Skeletal muscle satellite cell (primary cell): ENCODE measurements around the gene SNRPA1.

Experiments used
- H3K27me3 ChIP-seq: 2 replicates; pipeline ENCODE4 v1.7.0; 2013; ENCODE audit warnings: low read length; ENCODE audit not compliant: control insufficient read depth, insufficient read depth
- H3K36me3 ChIP-seq: 2 replicates; pipeline ENCODE4 v1.7.0; 2013; ENCODE audit warnings: mild to moderate bottlenecking, control low read depth, low read length; ENCODE audit not compliant: insufficient read depth
- H3K4me1 ChIP-seq: 2 replicates; pipeline ENCODE4 v1.7.0; 2013; ENCODE audit warnings: low read length; ENCODE audit not compliant: control insufficient read depth, insufficient read depth
- H3K4me2 ChIP-seq: 2 replicates; pipeline ENCODE4 v1.7.0; 2013; ENCODE audit warnings: mild to moderate bottlenecking, low read length
- H3K4me3 ChIP-seq: 2 replicates; pipeline ENCODE4 v1.7.0; 2013; ENCODE audit warnings: low read length
- H3K9ac ChIP-seq: 2 replicates; pipeline ENCODE4 v1.7.0; 2013; ENCODE audit warnings: mild to moderate bottlenecking, low read depth, low read length, moderate library complexity
- H3K9me3 ChIP-seq: replicated peaks from 2 replicates; pipeline ENCODE4 v1.7.0; 2013; ENCODE audit warnings: mild to moderate bottlenecking, control low read depth, low read length

The SNRPA1 gene

DNA sequence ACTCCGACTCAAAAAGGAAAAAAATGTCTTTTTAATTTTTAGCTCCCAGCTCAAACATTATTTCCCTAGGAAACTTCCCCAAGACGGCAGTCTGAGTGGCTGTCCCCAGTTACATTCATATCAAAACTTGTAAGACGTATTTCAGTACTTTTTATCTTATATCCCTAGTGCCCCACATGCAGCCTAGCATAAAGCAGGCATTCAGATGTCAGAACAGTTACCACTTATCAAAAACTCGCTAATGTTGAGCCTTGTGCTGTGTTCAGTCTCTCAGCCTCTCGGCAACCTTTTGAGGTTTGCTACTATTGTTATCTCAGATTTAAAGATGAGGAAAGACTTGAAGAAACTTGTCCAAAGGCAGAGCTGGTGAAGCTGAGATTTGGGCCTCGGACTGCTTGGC, 11.1 kb downstream of the SNRPA1 start:
- Histone ChIP-seq H3K36me3 (peaks cover 75% of the 10 kb centered on the region), H3K27me3 (no peaks in the 10 kb centered on the region), H3K9ac (no peak overlapping the region), H3K4me1 (no peaks in the 10 kb centered on the region), H3K4me3 (no peak overlapping the region), H3K4me2 (no peak overlapping the region), H3K9me3 (no peaks in the 10 kb centered on the region)

DNA sequence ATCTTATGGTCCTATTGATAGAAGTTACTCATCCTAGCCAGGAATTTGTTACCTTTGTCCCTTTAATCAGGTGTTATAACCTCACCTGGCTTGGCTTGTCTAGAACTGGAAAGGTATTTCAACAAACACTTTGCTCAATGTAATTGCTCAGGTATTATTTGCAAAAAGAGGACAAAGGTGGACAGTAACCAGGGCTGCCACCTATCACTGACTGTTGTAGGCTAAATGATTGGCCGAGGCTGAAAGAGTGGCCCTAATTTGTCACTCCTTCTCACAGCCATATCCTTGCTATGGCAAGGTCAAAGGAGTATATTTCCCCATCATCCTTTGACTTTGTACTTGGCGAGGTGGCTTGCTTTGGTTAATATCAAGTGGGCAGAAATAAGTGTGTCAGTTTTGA, 15.0 kb downstream of the SNRPA1 start:
- H3K9ac ChIP-seq: no peak overlapping the region
- H3K4me2 ChIP-seq: no peak overlapping the region
- peaks cover 11% of the 10 kb centered on the region for H3K4me1 ChIP-seq
- peaks cover 52% of the 10 kb centered on the region for H3K36me3 ChIP-seq
- H3K4me3 ChIP-seq: no peak overlapping the region
- no peaks in the 10 kb centered on the region for H3K9me3 ChIP-seq
- H3K27me3 ChIP-seq: no peaks in the 10 kb centered on the region

DNA sequence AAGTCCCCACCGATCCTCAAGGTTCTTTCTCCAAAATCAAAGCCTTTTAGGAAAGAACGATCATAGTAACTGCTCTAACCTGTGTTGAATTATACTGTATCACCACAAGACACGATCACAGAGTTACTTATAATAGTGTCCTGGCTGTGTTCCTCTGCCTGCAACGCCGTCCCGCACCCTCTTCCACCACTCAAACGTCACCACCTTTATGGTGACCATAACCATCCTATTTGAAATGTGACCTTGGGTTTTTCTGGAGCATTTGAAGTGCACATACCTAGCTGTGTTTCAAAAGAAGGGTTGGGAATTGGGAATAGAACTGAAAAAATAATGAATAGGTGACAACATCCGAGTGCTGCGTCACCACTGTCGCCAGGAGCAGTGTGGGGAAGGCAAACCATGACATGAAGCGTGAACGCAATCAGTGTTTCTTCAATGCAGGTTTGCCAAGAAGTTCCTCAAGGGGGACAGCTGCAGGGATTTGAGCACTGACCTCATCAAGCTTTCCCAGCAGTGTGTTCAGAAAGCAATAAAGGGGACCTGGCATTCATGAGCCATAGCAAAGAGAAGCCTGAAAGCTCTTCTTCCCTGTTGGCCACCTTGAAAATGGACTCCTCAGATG, 17.0 kb downstream of the SNRPA1 start:
- peak overlapping the region; percentile 83 for H3K4me3 ChIP-seq
- H3K27me3 ChIP-seq: no peaks in the 10 kb centered on the region
- no peaks in the 10 kb centered on the region for H3K9me3 ChIP-seq
- peaks cover 57% of the 10 kb centered on the region for H3K36me3 ChIP-seq
- peak overlapping the region; percentile 79 for H3K4me2 ChIP-seq
- H3K9ac ChIP-seq: peak overlapping the region; percentile 66
- H3K4me1 ChIP-seq: peaks cover 11% of the 10 kb centered on the region

- no peaks in the 10 kb centered on the region for H3K9me3 ChIP-seq
- peak within 1 kb of the TSS; percentile 92 for H3K9ac ChIP-seq
- peak within 1 kb of the TSS; percentile 79 for H3K4me2 ChIP-seq
- H3K36me3 ChIP-seq: peaks cover 58% of the 10 kb centered on the region
- no peaks in the 10 kb centered on the region for H3K27me3 ChIP-seq
- peak within 1 kb of the TSS; percentile 83 for H3K4me3 ChIP-seq
- H3K4me1 ChIP-seq: peaks cover 11% of the 10 kb centered on the region
Measured at GRCh38 chr15:101277038-101277822, 17.8 kb downstream of the SNRPA1 start, which contains the start of gene SELENOS. SELENOS (minus strand) TSS chr15:101277485; CDS start chr15:101277417, 68 bp downstream.

- H3K4me1 ChIP-seq: peaks cover 11% of the 10 kb centered on the region
- H3K4me3 ChIP-seq: peak overlapping the region; percentile 83
- H3K36me3 ChIP-seq: peaks cover 58% of the 10 kb centered on the region
- peak overlapping the region; percentile 79 for H3K4me2 ChIP-seq
- H3K27me3 ChIP-seq: no peaks in the 10 kb centered on the region
- H3K9me3 ChIP-seq: no peaks in the 10 kb centered on the region
- H3K9ac ChIP-seq: peak overlapping the region; percentile 92
Measured at GRCh38 chr15:101276501-101277037, 18.5 kb downstream of the SNRPA1 start.

GRCh38 chr15:101275018-101275417, 20.0 kb downstream of the SNRPA1 start:
- H3K27me3 ChIP-seq: no peaks in the 10 kb centered on the region
- no peak overlapping the region for H3K4me2 ChIP-seq
- no peak overlapping the region for H3K9ac ChIP-seq
- H3K4me1 ChIP-seq: peaks cover 11% of the 10 kb centered on the region
- no peaks in the 10 kb centered on the region for H3K9me3 ChIP-seq
- peaks cover 62% of the 10 kb centered on the region for H3K36me3 ChIP-seq
- H3K4me3 ChIP-seq: no peak overlapping the region

- peaks cover 73% of the 10 kb centered on the region for H3K36me3 ChIP-seq
Measured at GRCh38 chr15:101273534-101273933, 21.5 kb downstream of the SNRPA1 start.

DNA sequence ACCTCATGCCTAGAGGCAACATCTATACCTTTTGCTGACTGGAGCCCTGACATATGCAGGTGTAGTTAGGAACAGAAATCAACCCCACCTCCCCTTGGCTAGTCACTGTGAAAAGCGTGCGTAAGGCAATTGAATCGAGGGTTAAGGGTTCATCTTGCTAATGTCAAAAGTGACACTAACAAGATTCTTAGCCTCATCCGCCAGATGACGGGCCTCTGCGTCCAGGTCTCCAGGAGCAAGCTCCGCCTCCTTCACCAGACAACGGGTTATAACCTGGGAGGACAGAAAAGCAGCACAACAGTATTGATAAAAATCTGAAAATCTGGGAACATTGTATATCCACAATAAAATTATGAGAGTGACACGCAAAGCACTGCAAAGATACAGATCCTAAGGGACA, 22.5 kb downstream of the SNRPA1 start:
- Histone ChIP-seq H3K9me3 (no peaks in the 10 kb centered on the region), H3K4me1 (peaks cover 13% of the 10 kb centered on the region), H3K4me3 (no peak overlapping the region), H3K4me2 (no peak overlapping the region), H3K9ac (no peak overlapping the region), H3K27me3 (no peaks in the 10 kb centered on the region), H3K36me3 (peaks cover 73% of the 10 kb centered on the region)

More at GRCh38 chr15:101273534-101273933, 21.5 kb downstream of the SNRPA1 start:
- Histone ChIP-seq H3K4me3 (no peak overlapping the region), H3K9me3 (no peaks in the 10 kb centered on the region), H3K4me2 (no peak overlapping the region), H3K9ac (no peak overlapping the region), H3K4me1 (peaks cover 15% of the 10 kb centered on the region), H3K27me3 (no peaks in the 10 kb centered on the region)

- H3K36me3 ChIP-seq: peaks cover 60% of the 10 kb centered on the region
- H3K9ac ChIP-seq: no peak overlapping the region
- peaks cover 32% of the 10 kb centered on the region for H3K4me1 ChIP-seq
- H3K9me3 ChIP-seq: no peaks in the 10 kb centered on the region
- no peak overlapping the region for H3K4me2 ChIP-seq
- H3K4me3 ChIP-seq: no peak overlapping the region
- H3K27me3 ChIP-seq: no peaks in the 10 kb centered on the region
Measured at GRCh38 chr15:101269479-101270223, 25.4 kb downstream of the SNRPA1 start.

DNA sequence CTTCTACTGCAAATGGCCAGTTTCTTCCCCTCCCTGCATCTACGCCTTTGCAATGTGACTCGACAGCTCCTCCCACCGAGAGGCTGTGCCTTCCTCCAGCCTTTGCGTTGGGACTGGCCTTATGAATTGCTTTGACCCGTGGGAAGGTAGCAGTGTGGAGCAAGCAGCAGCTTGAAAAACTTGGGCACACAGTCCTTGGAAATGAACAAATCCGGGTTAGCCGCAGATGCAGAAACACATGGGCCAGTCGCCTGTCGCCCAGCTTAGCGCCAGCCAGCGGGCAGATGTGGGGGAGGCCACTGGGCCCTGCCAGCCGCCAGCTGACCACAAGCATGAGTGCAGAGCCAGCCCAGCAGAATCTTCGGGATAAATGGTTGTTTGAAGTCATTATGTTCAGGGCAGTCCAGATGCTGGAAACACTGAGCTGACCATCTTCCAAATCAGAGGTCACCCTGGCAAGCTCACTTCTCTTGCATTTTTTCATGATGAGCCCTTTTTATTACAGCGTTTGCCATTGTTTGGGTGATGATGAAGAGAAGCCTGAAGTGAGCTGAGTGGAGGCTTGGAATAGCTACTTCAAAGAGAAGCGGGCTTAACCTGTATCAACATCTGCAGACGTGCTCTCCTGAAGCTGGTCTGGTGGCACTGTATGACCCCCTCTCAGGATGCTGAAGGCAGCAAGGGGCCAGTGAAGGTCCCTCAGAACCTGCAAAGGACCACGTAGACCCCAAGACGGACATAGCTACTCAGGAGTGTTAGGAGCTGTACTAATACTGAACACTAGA, 27.5 kb downstream of the SNRPA1 start:
- H3K4me1 ChIP-seq: peaks cover 32% of the 10 kb centered on the region
- H3K9ac ChIP-seq: peak overlapping the region; percentile 63
- H3K4me3 ChIP-seq: peak overlapping the region; percentile 11
- no peaks in the 10 kb centered on the region for H3K9me3 ChIP-seq
- peak overlapping the region; percentile 71 for H3K4me2 ChIP-seq
- H3K36me3 ChIP-seq: peaks cover 38% of the 10 kb centered on the region
- H3K27me3 ChIP-seq: no peaks in the 10 kb centered on the region
